Activated T-helper 2 cell treated with anti-CD3 and anti-CD28 coated beads, Interferon-gamma antibody, Interleukin-2, Interleukin-4, amounts not matched to agents 10 μg/mL and 5 μg/mL and 100 μg/mL, durations not matched to agents 14 hours and 24 hours and 36 hours (primary cell): ENCODE results near the gene THSD7A. TPM values are rescaled to one million over a fixed set of nuclear protein-coding genes. Genes with fewer than 3 reads are reported as not detected.

ENCODE experiments used
- DNase-seq: peaks from one replicate; pipeline ENCODE4 v3.0.0; 2021; ENCODE audit warnings: low spot score
- H3K27ac Mint-ChIP-seq: one replicate; pipeline ENCODE4 v1.8.0; 2021; ENCODE audit warnings: mixed read lengths
- H3K27me3 Mint-ChIP-seq: one replicate; pipeline ENCODE4 v1.8.0; 2021; ENCODE audit warnings: low read depth, mixed read lengths
- H3K36me3 Mint-ChIP-seq: one replicate; pipeline ENCODE4 v1.8.0; 2021; ENCODE audit warnings: low read depth, mixed read lengths
- H3K4me1 Mint-ChIP-seq: one replicate; pipeline ENCODE4 v1.8.0; 2021; ENCODE audit warnings: low read depth, mixed read lengths
- H3K4me3 Mint-ChIP-seq: one replicate; pipeline ENCODE4 v1.8.0; 2021; ENCODE audit warnings: low read depth, mild to moderate bottlenecking, moderate library complexity, mixed read lengths
- H3K9me3 Mint-ChIP-seq: one replicate; pipeline ENCODE4 v1.8.0; 2021; ENCODE audit warnings: mixed read lengths
- intact Hi-C: fragments of 100-400 bp; cut with micrococcal nuclease; formaldehyde crosslinking; loops from one replicate; pipeline ENCODE4 v1.15.1; 2023
- total RNA-seq: library from RNA; stranded (reverse); gene quantifications from 2 replicates; pipeline ENCODE4 v1.2.3, GENCODE V29; 2022

The THSD7A gene
- total RNA-seq, 1 donor from 2014 or later, result not detected

DNA sequence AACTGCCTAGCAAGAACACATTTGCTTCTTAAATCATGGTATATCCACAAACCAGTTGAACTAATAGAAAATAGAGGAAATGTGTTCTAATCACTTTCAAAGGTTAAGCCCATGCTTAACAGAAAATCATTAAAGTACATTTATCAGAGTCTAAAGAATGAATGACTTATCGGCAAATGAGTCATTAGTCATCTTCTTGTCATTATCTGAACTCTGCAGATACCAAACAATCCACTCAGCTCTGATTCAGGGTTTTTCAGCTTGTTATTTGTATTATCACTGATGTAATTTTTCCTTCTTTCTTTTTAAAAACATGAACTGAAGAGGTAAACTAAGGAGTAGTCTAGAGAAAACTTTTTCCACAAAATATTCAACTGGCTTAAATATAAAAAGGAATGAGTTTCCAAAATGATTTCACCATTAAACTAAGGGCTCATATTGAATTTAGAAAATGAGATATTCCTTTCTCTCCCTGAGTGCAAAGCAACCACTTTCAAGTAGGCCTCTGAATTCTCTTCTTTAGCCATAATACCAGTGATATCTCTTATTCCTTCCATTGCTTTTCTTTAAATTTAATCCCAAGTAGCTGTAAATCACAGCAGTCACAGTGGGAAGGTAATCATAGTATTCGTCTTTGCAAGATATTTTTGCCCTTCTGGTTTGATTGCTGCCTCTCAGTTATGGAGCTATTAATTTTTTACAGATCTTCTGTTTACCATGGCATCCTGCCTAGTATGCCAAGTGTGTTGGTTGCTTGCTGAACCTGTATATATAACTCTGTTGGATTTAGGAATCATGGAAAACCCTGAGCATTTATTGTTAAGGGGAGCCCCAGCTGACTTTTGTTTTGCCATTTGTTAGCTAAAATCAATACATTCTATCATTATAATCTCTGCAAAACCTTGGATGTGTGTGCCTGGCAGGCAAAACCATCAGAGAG is 125.1 kb downstream of the THSD7A start:
- Mint-ChIP-seq H3K4me3 (no peak overlapping the region), H3K9me3 (no peaks in the 10 kb centered on the region), H3K27ac (no peak overlapping the region), H3K4me1 (no peaks in the 10 kb centered on the region), H3K27me3 (no peaks in the 10 kb centered on the region), H3K36me3 (no peaks in the 10 kb centered on the region)
- intact Hi-C loops, result no loop called here
- no peak for DNase-seq

DNA sequence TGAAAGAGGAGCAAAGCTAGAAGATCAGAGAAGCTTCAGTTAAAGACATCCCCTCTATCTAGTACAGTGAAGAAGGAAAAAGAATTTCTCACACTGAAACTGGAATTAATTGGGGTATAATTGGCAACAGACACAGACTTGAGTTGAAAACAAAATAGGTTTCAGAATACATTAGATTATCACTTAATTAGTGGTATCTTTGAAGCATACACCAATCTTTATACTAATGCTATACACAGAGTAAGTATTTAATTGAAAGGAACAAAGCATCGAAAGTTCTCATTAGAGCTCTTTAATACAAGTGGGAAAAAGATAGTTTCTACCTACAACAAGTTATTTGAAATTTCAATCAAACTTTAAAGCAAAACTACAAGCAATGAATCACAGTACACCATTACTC is 128.2 kb downstream of the THSD7A start:
- no peaks in the 10 kb centered on the region for H3K4me1 Mint-ChIP-seq

DNA sequence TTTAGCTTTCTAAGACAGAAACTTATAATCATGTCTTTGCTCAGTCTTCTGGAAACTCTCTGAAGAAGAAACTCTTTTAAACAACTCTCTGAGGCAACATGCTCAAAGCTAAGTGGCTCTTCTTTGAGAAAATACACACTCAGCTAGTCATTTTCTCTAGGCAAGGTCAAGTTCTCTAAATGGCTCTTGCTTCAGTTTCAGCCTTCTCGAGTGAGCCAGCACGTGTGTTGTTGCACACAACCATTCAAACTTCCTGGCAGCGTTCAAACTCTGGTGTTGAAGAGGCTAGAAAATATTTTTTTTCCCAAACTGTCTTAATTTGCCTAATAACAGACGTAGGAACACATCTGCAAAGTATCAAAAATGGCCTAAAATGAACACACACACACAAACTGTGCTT is 129.1 kb downstream of the THSD7A start:
- H3K36me3 Mint-ChIP-seq, result no peaks in the 10 kb centered on the region

More for the DNA sequence above, 128.2 kb downstream of the THSD7A start:
- DNase-seq, result no peak
- H3K27me3 Mint-ChIP-seq, result no peaks in the 10 kb centered on the region
- no peaks in the 10 kb centered on the region for H3K9me3 Mint-ChIP-seq
- no peak overlapping the region for H3K4me3 Mint-ChIP-seq
- intact Hi-C loops, result no loop called here
- H3K27ac Mint-ChIP-seq, result no peak overlapping the region
- H3K36me3 Mint-ChIP-seq, result no peaks in the 10 kb centered on the region

DNA sequence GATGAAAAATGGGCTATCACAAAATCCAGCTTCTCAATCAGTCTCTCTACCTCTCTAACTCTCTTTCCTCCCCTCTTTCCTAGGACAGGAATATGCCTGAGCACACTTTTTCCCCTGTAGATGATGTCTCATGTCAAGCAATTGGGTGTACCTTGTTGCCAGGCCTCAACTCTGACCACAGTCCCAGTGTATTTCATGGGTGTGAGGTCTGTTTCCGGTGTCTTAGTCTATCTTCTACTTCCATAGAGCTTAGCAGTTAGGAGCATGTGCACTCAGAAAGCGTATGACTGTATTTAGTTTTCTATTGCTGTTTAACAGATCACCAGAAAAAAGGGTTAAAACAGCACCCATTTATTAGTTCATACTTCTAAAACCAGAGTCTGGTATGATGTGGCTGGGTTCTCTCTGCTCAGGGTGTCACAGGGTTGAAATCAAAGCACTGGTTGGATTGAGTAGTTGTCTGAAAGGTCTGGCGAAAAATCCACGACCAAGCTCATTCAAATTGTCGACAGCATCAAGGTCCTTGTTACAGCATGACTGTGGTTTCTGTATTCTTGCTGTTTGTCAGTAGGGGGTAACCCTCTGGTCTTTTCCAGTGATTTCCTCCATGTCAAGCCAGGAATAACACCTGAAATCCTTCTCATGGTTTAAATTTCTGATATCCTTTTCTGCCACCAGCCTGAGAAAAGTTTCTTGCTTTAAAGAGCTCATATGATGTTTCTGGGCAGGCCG is 130.0 kb downstream of the THSD7A start:
- H3K4me3 Mint-ChIP-seq, result no peak overlapping the region
- H3K27me3 Mint-ChIP-seq, result no peaks in the 10 kb centered on the region
- H3K9me3 Mint-ChIP-seq, result no peaks in the 10 kb centered on the region
- no peak for DNase-seq
- H3K4me1 Mint-ChIP-seq, result no peaks in the 10 kb centered on the region
- H3K36me3 Mint-ChIP-seq, result no peaks in the 10 kb centered on the region
- intact Hi-C loops, result no loop called here
- no peak overlapping the region for H3K27ac Mint-ChIP-seq

More for the DNA sequence above, 129.1 kb downstream of the THSD7A start:
- DNase-seq, result no peak
- Mint-ChIP-seq H3K4me3 (no peak overlapping the region), H3K9me3 (no peaks in the 10 kb centered on the region), H3K27ac (no peak overlapping the region), H3K27me3 (no peaks in the 10 kb centered on the region), H3K4me1 (no peaks in the 10 kb centered on the region)
- intact Hi-C loops, result no loop called here

DNA sequence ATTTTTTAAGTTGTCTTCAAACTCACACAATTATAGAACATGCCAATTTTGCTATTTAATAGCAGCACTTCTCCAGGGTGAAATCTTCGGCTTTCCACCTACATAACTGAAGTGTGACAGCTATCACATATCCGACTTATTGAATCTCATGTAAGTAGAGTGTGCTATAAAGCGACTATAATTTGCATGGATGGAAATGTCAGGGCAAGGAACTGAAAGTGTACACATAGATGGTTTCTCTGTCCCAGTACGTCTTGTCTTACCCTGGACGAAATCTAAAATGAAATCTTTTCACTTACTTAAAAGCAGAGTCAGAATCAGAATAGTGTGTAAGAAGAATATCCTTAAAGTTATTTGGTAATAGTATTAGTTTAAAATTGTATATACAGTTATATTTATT is 132.3 kb downstream of the THSD7A start:
- intact Hi-C loops, result no loop called here
- Mint-ChIP-seq H3K9me3 (no peaks in the 10 kb centered on the region), H3K27ac (no peak overlapping the region), H3K4me1 (no peaks in the 10 kb centered on the region), H3K4me3 (no peak overlapping the region), H3K27me3 (no peaks in the 10 kb centered on the region), H3K36me3 (no peaks in the 10 kb centered on the region)
- DNase-seq, result no peak

DNA sequence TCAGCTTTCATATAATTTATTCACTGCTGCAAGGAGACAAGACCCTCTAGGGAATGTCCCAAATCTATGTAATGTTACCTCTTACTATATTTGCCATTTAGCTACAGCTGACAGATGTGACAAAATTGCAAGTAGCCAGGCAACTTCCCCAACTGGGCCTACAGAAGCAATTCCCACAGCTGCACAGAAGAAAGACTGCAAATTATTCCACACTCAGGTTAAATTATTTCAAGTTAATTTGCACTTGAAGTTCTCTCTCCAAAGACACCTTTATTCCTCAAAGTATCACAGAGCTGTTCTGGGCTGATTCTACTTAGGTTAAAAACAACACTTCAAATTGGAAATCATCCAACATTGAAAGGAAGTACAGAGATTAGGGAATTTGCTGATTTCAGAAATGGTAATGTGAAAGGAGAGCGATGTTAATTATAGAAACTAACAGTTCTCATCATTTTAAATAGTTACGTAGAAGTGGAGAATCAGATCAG is 133.6 kb downstream of the THSD7A start:
- intact Hi-C loops, result no loop called here
- no peak for DNase-seq
- Mint-ChIP-seq H3K9me3 (no peaks in the 10 kb centered on the region), H3K4me1 (no peaks in the 10 kb centered on the region), H3K27ac (no peak overlapping the region), H3K4me3 (no peak overlapping the region), H3K36me3 (no peaks in the 10 kb centered on the region), H3K27me3 (no peaks in the 10 kb centered on the region)

DNA sequence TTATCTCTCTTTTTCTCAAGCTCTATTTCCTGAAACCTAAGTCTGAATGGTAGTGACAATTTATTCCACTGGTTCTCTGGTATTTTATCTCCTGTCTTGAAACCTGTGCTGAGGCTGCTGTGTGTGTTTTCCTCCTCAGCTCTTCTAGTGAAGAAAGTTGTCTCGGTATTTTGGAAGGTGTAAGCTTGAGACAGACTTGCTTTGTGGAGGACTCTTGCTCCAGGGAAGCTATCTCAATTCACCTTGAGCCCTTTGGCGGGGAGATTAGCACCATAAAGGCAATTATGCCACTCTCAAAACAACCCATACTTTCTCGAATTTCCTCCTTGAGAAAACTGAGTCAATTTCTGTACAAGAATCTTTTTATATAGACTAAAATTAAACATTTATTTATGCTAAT is 141.6 kb downstream of the THSD7A start:
- H3K27me3 Mint-ChIP-seq, result no peaks in the 10 kb centered on the region
- H3K4me1 Mint-ChIP-seq, result no peaks in the 10 kb centered on the region
- no peaks in the 10 kb centered on the region for H3K36me3 Mint-ChIP-seq
- peaks cover 5% of the 10 kb centered on the region for H3K9me3 Mint-ChIP-seq
- intact Hi-C loops, result no loop called here
- DNase-seq, result no peak
- no peak overlapping the region for H3K27ac Mint-ChIP-seq
- no peak overlapping the region for H3K4me3 Mint-ChIP-seq

DNA sequence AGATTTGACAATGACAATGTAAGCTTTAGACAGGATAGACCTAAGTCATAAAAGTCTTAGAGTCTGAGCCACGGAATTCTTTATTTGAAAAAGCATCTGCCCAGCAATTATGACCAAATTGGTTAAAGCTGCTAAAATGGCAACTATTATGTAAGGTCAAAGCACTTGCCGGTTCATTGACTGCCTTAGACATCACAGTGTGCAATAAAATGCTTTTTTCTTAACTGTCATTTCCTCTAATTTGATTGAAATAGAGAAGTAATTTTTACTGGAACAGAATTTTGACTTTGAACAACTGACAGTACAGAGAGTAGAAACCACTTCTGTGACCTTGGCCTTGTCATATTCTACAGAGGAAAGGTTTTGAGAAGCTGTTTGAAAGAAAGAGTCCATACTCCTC is 142.9 kb downstream of the THSD7A start:
- peaks cover 8% of the 10 kb centered on the region for H3K9me3 Mint-ChIP-seq
- intact Hi-C loops, result no loop called here
- no peaks in the 10 kb centered on the region for H3K36me3 Mint-ChIP-seq
- H3K4me3 Mint-ChIP-seq, result no peak overlapping the region
- no peaks in the 10 kb centered on the region for H3K4me1 Mint-ChIP-seq
- no peak for DNase-seq
- H3K27me3 Mint-ChIP-seq, result no peaks in the 10 kb centered on the region
- no peak overlapping the region for H3K27ac Mint-ChIP-seq

DNA sequence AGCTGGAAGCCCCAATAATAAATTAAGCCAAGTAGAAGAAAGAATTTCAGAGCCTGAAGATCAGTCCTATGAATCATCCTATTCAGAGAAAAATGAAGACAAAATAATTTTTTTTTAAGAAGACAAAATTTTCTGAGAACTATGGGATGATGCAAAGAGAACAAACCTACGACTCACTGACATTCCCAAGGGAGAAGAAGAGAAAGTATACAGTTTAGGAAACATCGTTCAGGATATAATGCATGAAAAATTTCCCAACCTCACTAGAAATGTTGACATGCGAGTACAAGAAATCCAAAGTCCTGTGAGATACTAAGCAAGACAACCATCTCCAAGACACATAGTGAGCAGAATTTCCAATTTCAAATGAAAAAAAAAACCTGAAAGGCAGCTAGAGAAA is 150.5 kb downstream of the THSD7A start:
- Mint-ChIP-seq H3K27ac (no peak overlapping the region), H3K36me3 (no peaks in the 10 kb centered on the region), H3K4me1 (no peaks in the 10 kb centered on the region), H3K4me3 (no peak overlapping the region), H3K27me3 (no peaks in the 10 kb centered on the region), H3K9me3 (peaks cover 51% of the 10 kb centered on the region)
- intact Hi-C loops, result no loop called here
- DNase-seq, result no peak

DNA sequence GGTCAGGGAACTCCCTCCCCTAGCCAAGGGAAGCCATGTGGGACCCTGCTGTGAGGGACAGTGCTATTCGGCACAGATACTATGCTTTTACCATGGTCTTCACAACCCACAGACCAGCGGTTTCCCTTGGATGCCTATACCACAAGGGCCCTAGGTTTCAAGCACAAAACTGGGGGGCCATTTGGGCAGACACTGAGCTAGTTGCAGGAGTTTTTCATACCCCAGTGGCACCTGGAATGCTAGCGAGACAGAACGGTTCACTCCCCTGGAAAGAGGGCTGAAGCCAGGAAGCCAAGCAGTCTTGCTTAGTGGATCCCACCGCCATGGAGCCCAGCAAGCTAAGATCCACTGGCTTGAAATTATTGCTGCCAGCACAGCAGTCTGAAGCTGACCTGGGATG is 156.8 kb downstream of the THSD7A start:
- H3K36me3 Mint-ChIP-seq, result no peaks in the 10 kb centered on the region
- H3K4me3 Mint-ChIP-seq, result no peak overlapping the region
- no peak overlapping the region for H3K27ac Mint-ChIP-seq
- H3K4me1 Mint-ChIP-seq, result no peaks in the 10 kb centered on the region
- H3K27me3 Mint-ChIP-seq, result no peaks in the 10 kb centered on the region
- intact Hi-C loops, result no loop called here
- DNase-seq, result no peak
- H3K9me3 Mint-ChIP-seq, result peaks cover 31% of the 10 kb centered on the region

DNA sequence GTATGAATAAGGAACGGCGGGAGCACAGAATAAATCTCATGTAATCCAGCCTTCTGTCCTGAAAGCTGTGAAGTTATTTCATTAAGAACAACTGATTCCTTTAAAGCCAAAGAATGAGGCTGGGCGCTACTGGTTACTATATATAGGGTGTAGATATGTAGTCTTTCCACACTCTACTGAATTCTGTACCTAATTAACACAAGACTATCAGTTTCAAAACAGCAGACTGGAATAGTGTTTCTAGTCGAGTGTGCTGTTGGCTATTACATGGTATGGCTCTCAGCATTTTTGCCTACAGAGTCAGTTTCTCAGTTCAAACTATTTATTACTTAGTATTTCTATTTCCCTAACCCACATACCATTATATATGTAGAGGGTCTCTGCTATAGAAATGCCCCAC is 163.3 kb downstream of the THSD7A start:
- no peak overlapping the region for H3K27ac Mint-ChIP-seq
- no peaks in the 10 kb centered on the region for H3K4me1 Mint-ChIP-seq
- H3K36me3 Mint-ChIP-seq, result no peaks in the 10 kb centered on the region
- intact Hi-C loops, result no loop called here
- H3K27me3 Mint-ChIP-seq, result no peaks in the 10 kb centered on the region
- no peak overlapping the region for H3K4me3 Mint-ChIP-seq
- H3K9me3 Mint-ChIP-seq, result no peaks in the 10 kb centered on the region
- no peak for DNase-seq

DNA sequence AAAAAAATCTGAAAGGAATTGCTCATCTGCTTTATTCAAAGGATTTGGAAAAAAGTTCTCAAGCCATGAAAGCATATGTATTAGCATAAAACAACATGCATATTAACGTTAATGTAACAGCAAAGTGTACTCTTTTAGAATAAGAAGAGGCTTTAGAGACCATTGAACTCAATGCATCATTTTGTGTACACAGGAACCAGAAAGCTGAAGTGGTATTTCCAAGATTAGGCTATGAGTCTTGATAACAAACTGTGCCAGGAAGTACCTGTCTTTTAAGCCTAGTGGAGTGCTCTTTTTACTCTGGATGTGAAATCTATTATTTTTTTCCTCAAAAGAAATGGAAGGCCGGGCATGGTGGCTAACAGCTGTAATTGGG is 164.2 kb downstream of the THSD7A start:
- intact Hi-C loops, result no loop called here

More for the DNA sequence above, 164.2 kb downstream of the THSD7A start:
- H3K4me1 Mint-ChIP-seq, result no peaks in the 10 kb centered on the region
- H3K9me3 Mint-ChIP-seq, result no peaks in the 10 kb centered on the region
- no peak for DNase-seq
- no peaks in the 10 kb centered on the region for H3K27me3 Mint-ChIP-seq
- no peak overlapping the region for H3K4me3 Mint-ChIP-seq
- no peaks in the 10 kb centered on the region for H3K36me3 Mint-ChIP-seq
- no peak overlapping the region for H3K27ac Mint-ChIP-seq
